Right lobe of liver (tissue), 6 donors: ENCODE measurements around the gene RRAS2. TPM values are rescaled to one million over a fixed set of nuclear protein-coding genes. Genes with fewer than 3 reads are reported as not detected.

Source experiments
- ATAC-seq, 4 donors: fragments of 200-7000 bp; cut with Tn5 transposase; one replicate each; pipeline ENCODE4 v1.9.1; 2020; ENCODE audit warnings: mild to moderate bottlenecking in 4 of 4, moderate library complexity in 4 of 4
- DNase-seq, 3 donors: peaks; one replicate each; pipeline ENCODE4 v3.0.0-alpha.2; 2020
- H3K27ac ChIP-seq, 3 donors: fragments of 200-600 bp; one replicate each; pipeline ENCODE4 v1.8.0; 2022
- H3K27me3 ChIP-seq, 2 donors: fragments of 200-600 bp; one replicate each; pipeline ENCODE4 v1.8.0; 2022
- H3K36me3 ChIP-seq, 4 donors: fragments of 200-600 bp; sonication (generic) in 1 of 4; one replicate each; pipeline versions ENCODE4 v1.5.1 to v1.8.0; 2017 to 2022; ENCODE audit warnings: control low read depth in 1 of 4
- H3K4me1 ChIP-seq, 4 donors: fragments of 200-600 bp; sonication (generic) in 1 of 4; one replicate each; pipeline versions ENCODE4 v1.5.1 to v1.8.0; 2017 to 2022; ENCODE audit warnings: control low read depth in 1 of 4
- H3K4me3 ChIP-seq, 3 donors: fragments of 200-600 bp; one replicate each; pipeline ENCODE4 v1.8.0; 2022
- H3K9me3 ChIP-seq, 4 donors: fragments of 200-600 bp; sonication (generic) in 1 of 4; one replicate each; pipeline versions ENCODE4 v1.5.1 to v1.8.0; 2017 to 2022; ENCODE audit warnings: control low read depth in 1 of 4
- CTCF ChIP-seq, 4 donors: fragments of 200-600 bp in 3 of 4; fragments of 450-650 bp in 1 of 4; IDR thresholded peaks; one replicate each; pipeline versions ENCODE4 v1.5.1 to v1.8.0; 2016 to 2022; ENCODE audit warnings: antibody characterized with exemption in 4 of 4, mild to moderate bottlenecking in 2 of 4
- POLR2A ChIP-seq: fragments of 450-650 bp; IDR thresholded peaks from one replicate; pipeline ENCODE4 v1.6.1; 2017; ENCODE audit warnings: antibody characterized with exemption, mild to moderate bottlenecking
- WGBS: methylation state at CpG from one replicate; pipeline ENCODE4 v1.1.6; 2018; ENCODE audit warnings: low coverage, low lambda C conversion rate; ENCODE audit not compliant: insufficient coverage; ENCODE audit errors: missing lambda C conversion rate; 5-methylcytosine and 5-hydroxymethylcytosine counted together
- intact Hi-C, 2 donors: fragments of 100-400 bp; cut with DNase I; formaldehyde crosslinking; loops; one replicate each; pipeline versions ENCODE4 v1.11.2 to v1.14.1; 2022
- total RNA-seq, 6 experiments: library from RNA; depleted of rRNA in 2 of 6; stranded (reverse); fragments of >200 nt in 2 of 6; fragmentation: NEBNext Ultra II Directional in 3 of 6; extraction: Animal tissue kit (Norgen Biotek cat#: 25700) in 3 of 6; gene quantifications; one replicate each; pipeline versions ENCODE4 v1.1.0 to v1.2.4, GENCODE V29; 2016 to 2023
- donor health status: DM: no; HTN: yes; CAD: no.
- donor health status: DM: no; HTN: no; CAD: no.
- donor health status: DM: no; HTN: no; CAD: no.
- donor health status: DM: no; HTN: yes; CAD: no.
- donor health status: DM: no; HTN: yes; CAD: no.

Gene RRAS2
- total RNA-seq, 6 experiments from 2014 or later = 21.0 to 44.8 (median 31.1) TPM

GRCh38 chr11:14251754-14252153 lies 107.2 kb downstream of the RRAS2 start:
- no peak overlapping the region for H3K4me3 ChIP-seq
- TF ChIP-seq CTCF (IDR thresholded peaks at IDR 0.05) = no peak
- no peak for TF ChIP-seq POLR2A
- H3K27ac ChIP-seq = no peak overlapping the region
- WGBS = 50% methylated on average over 3 of the region's 5 CpGs
- no peaks in the 10 kb centered on the region for H3K9me3 ChIP-seq
- no peaks in the 10 kb centered on the region for H3K4me1 ChIP-seq
- no peak for DNase-seq
- H3K36me3 ChIP-seq = no peaks in the 10 kb centered on the region
- ATAC-seq = no peak
- H3K27me3 ChIP-seq = no peaks in the 10 kb centered on the region
- intact Hi-C loops = no loop called here

- intact Hi-C loops = loop anchor here (5.0 to 10.0 kb wide), 2 partner anchors 95 to 292 kb away; no protein-coding TSS in a partner anchor
- Histone ChIP-seq H3K4me1 (no peaks in the 10 kb centered on the region), H3K27ac (no peak overlapping the region), H3K36me3 (no peaks in the 10 kb centered on the region), H3K4me3 (no peak overlapping the region), H3K27me3 (no peaks in the 10 kb centered on the region), H3K9me3 (no peaks in the 10 kb centered on the region)
- WGBS = 14% methylated on average over 10 of the region's 10 CpGs
- ATAC-seq = peak; percentile 64 to 82 (median 78)
- peak in 2 of 3 donors; percentile 53 to 60 for DNase-seq
- TF ChIP-seq CTCF (IDR thresholded peaks at IDR 0.05) (peak; percentile 80 to 93 (median 88)), POLR2A (no peak)
Measured at GRCh38 chr11:14249121-14249963, 109.6 kb downstream of the RRAS2 start.

- WGBS = 20% methylated on average over 5 of the region's 5 CpGs
- H3K36me3 ChIP-seq = no peaks in the 10 kb centered on the region
- no peak for ATAC-seq
- no peak for TF ChIP-seq CTCF (IDR thresholded peaks at IDR 0.05)
- TF ChIP-seq POLR2A = no peak
- intact Hi-C loops = loop anchor here (5.0 to 10.0 kb wide), 2 partner anchors 94 to 291 kb away; no protein-coding TSS in a partner anchor
- no peak overlapping the region for H3K27ac ChIP-seq
- H3K27me3 ChIP-seq = no peaks in the 10 kb centered on the region
- no peak overlapping the region for H3K4me3 ChIP-seq
- H3K4me1 ChIP-seq = no peaks in the 10 kb centered on the region
- no peaks in the 10 kb centered on the region for H3K9me3 ChIP-seq
- no peak for DNase-seq
Measured at GRCh38 chr11:14248580-14248981, 110.4 kb downstream of the RRAS2 start.

GRCh38 chr11:14245444-14245843 lies 113.5 kb downstream of the RRAS2 start:
- TF ChIP-seq POLR2A (no peak), CTCF (IDR thresholded peaks at IDR 0.05) (no peak)
- 14% methylated on average over 1 of the region's 2 CpGs for WGBS
- DNase-seq = no peak
- Histone ChIP-seq H3K9me3 (no peaks in the 10 kb centered on the region), H3K4me3 (no peak overlapping the region), H3K36me3 (no peaks in the 10 kb centered on the region), H3K27me3 (no peaks in the 10 kb centered on the region), H3K4me1 (no peaks in the 10 kb centered on the region), H3K27ac (no peak overlapping the region)
- intact Hi-C loops = loop anchor here (5.0 to 10.0 kb wide), 2 partner anchors 91 to 288 kb away; no protein-coding TSS in a partner anchor
- peak in 1 of 4 donors; percentile 9 for ATAC-seq
